ENCODE data around the gene ZDHHC6.

DNA sequence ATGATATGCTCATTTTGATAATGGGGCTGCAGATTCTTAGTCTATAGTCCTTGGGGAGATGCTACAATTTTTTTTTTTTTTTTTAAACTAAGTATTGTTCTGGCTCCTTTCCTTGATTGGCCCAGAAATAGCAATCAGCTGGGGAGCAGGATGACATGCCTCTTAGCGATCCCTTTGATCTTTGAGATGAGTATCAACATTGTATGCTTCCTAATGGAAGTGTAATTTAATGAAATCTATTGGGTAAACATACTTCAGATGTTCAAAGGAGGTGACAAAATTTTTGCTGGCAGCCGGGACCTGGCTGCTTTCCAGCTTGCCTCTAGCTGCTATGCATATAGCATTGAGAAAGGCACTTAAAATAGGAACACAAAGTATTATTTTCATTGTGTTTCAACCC lies 43.8 kb upstream of the ZDHHC6 start:
- TF ChIP-seq POLR2A (IDR thresholded peaks at IDR 0.05), result no peak
- TF ChIP-seq, protein P1, sequence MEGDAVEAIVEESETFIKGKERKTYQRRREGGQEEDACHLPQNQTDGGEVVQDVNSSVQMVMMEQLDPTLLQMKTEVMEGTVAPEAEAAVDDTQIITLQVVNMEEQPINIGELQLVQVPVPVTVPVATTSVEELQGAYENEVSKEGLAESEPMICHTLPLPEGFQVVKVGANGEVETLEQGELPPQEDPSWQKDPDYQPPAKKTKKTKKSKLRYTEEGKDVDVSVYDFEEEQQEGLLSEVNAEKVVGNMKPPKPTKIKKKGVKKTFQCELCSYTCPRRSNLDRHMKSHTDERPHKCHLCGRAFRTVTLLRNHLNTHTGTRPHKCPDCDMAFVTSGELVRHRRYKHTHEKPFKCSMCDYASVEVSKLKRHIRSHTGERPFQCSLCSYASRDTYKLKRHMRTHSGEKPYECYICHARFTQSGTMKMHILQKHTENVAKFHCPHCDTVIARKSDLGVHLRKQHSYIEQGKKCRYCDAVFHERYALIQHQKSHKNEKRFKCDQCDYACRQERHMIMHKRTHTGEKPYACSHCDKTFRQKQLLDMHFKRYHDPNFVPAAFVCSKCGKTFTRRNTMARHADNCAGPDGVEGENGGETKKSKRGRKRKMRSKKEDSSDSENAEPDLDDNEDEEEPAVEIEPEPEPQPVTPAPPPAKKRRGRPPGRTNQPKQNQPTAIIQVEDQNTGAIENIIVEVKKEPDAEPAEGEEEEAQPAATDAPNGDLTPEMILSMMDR (IDR thresholded peaks at IDR 0.05), result no peak
